Hindlimb muscle (tissue), 1 donor: ENCODE data around the gene TRIM8. TPM values are rescaled to one million over a fixed set of nuclear protein-coding genes. Genes with fewer than 3 reads are reported as not detected.

ENCODE experiments used
- DNase-seq: peaks from one replicate; pipeline ENCODE4 v3.0.0-alpha.2; 2013
- polyA plus RNA-seq: library from polyadenylated mRNA; unstranded; fragments of 120-200 nt; gene quantifications from one replicate; pipeline ENCODE4 v1.2.1, GENCODE V29; 2013; ENCODE audit not compliant: insufficient read length

Gene TRIM8
- polyA plus RNA-seq, 1 donor = 97.5 TPM

GRCh38 chr10:102701796-102702195, 57.5 kb downstream of the TRIM8 start:
- DNase-seq = no peak

- no peak for DNase-seq
Observed at GRCh38 chr10:102702742-102703141, 58.5 kb downstream of the TRIM8 start.

GRCh38 chr10:102704915-102705314, 60.6 kb downstream of the TRIM8 start:
- no peak for DNase-seq

DNA sequence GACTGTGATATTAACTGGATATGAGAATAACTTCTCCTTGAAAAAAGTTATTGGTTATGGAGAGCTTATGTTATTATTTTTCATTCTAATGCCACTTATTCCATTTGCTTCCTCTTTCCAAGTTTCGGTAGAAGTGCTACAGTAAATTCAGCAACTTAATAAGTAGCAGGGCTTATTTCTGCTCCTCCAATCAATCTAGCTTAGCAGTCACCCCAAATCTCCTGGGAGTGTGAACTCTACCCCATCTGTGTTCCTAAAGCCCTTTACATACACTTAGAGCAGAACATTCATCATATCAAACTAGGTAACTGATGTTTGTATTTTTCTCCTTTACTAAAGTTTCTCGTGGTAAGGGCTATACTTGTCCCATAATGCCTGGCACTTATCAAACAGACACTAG, 61.3 kb downstream of the TRIM8 start:
- no peak for DNase-seq

Other genes starting within 250 kb of the TRIM8 start
- 18.7 TPM for gene NFKB2, start 248.8 kb upstream of the TRIM8 start, polyA plus RNA-seq
- 4.9 TPM for gene PSD, start 225.7 kb upstream of the TRIM8 start, polyA plus RNA-seq
- 6.9 TPM for gene FBXL15, start 223.6 kb upstream of the TRIM8 start, polyA plus RNA-seq
- 55.8 TPM for gene CUEDC2, start 211.9 kb upstream of the TRIM8 start, polyA plus RNA-seq
- 0.30 TPM for gene C10orf95, start 192.9 kb upstream of the TRIM8 start, polyA plus RNA-seq
- gene ACTR1A, start 141.8 kb upstream of the TRIM8 start, polyA plus RNA-seq = 81.0 TPM
- 16.4 TPM for gene SUFU, start 140.5 kb upstream of the TRIM8 start, polyA plus RNA-seq
- 12.5 TPM for gene ARL3, start 69.9 kb downstream of the TRIM8 start, polyA plus RNA-seq
- gene SFXN2, start 70.2 kb downstream of the TRIM8 start, polyA plus RNA-seq = 7.5 TPM
- gene WBP1L, start 99.5 kb downstream of the TRIM8 start, polyA plus RNA-seq = 44.8 TPM
- 0.70 TPM for gene CYP17A1, start 192.9 kb downstream of the TRIM8 start, polyA plus RNA-seq
- 23.1 TPM for gene BORCS7, start 209.8 kb downstream of the TRIM8 start, polyA plus RNA-seq
- 7.3 TPM for gene AS3MT, start 225.0 kb downstream of the TRIM8 start, polyA plus RNA-seq